Coronary artery (tissue), 2 donors: ENCODE data around the gene UMODL1.

Experiments
- DNase-seq: peaks from one replicate; pipeline ENCODE4 v3.0.0-alpha.2; 2017; ENCODE audit warnings: low spot score
- H3K27ac ChIP-seq, 2 donors: fragments of 200-600 bp; sonication (generic); one replicate each; pipeline ENCODE4 v1.5.1; 2016 to 2019
- H3K4me3 ChIP-seq: fragments of 200-600 bp; sonication (generic); 2 replicates; pipeline ENCODE4 v1.5.1; 2016; ENCODE audit warnings: mild to moderate bottlenecking, moderate library complexity
- TF ChIP-seq, protein P1 (sequence below): fragments of 200-600 bp; sonication (generic); IDR thresholded peaks from one replicate; pipeline ENCODE4 v1.5.1; 2019; ENCODE audit warnings: antibody characterized with exemption

Gene UMODL1

GRCh38 chr21:42132183-42132582 is 61.1 kb downstream of the UMODL1 start:
- H3K4me3 ChIP-seq: no peak overlapping the region
- no peak overlapping the region for H3K27ac ChIP-seq
- TF ChIP-seq, protein P1, sequence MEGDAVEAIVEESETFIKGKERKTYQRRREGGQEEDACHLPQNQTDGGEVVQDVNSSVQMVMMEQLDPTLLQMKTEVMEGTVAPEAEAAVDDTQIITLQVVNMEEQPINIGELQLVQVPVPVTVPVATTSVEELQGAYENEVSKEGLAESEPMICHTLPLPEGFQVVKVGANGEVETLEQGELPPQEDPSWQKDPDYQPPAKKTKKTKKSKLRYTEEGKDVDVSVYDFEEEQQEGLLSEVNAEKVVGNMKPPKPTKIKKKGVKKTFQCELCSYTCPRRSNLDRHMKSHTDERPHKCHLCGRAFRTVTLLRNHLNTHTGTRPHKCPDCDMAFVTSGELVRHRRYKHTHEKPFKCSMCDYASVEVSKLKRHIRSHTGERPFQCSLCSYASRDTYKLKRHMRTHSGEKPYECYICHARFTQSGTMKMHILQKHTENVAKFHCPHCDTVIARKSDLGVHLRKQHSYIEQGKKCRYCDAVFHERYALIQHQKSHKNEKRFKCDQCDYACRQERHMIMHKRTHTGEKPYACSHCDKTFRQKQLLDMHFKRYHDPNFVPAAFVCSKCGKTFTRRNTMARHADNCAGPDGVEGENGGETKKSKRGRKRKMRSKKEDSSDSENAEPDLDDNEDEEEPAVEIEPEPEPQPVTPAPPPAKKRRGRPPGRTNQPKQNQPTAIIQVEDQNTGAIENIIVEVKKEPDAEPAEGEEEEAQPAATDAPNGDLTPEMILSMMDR: no peak
- DNase-seq: no peak

- no peak for DNase-seq
- H3K4me3 ChIP-seq: no peak overlapping the region
- TF ChIP-seq, protein P1: no peak
- no peak overlapping the region for H3K27ac ChIP-seq
Observed at GRCh38 chr21:42133131-42133530, 62.0 kb downstream of the UMODL1 start.

- Histone ChIP-seq H3K27ac (no peak overlapping the region), H3K4me3 (no peak overlapping the region)
- TF ChIP-seq, protein P1: no peak
- DNase-seq: no peak
Observed at GRCh38 chr21:42135386-42136052, 64.4 kb downstream of the UMODL1 start.

DNA sequence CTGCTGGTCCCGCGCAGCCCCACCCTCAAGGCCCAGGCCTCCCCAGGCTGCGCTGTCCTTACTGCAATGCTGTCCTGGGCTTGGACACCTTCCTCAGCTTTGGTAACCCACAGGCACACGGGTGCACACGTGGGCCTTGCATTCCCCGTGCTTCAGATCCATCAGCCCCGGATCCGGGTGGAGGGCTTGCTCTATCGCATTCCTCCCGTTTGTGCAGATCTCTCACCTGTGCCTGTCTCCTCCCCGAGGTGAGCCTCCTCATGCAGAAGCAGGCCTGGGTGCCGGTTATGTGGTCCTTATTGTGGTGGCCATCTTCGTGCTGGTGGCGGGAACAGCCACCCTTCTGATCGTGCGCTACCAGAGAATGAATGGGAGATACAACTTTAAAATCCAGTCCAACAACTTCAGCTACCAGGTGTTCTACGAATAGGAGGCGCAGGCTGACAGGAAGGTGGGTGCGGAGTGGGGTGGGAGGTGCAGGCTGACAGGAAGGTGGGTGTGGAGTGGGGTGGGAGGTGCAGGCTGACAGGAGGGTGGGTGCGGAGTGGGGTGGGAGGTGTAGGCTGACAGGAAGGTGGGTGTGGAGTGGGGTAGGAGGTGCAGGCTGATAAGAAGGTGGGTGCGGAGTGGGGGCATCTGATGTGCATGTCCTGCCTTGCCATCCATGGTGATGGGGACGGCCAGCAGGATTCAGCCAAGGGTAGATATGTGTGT is 66.2 kb downstream of the UMODL1 start:
- DNase-seq: no peak
- H3K4me3 ChIP-seq: no peak overlapping the region
- TF ChIP-seq, protein P1: no peak
- no peak overlapping the region for H3K27ac ChIP-seq

GRCh38 chr21:42140196-42140934 is 69.2 kb downstream of the UMODL1 start:
- Histone ChIP-seq H3K4me3 (no peak overlapping the region), H3K27ac (no peak overlapping the region)
- DNase-seq: no peak
- TF ChIP-seq, protein P1: no peak

- Histone ChIP-seq H3K4me3 (no peak overlapping the region), H3K27ac (no peak overlapping the region)
- TF ChIP-seq, protein P1: no peak
- no peak for DNase-seq
Observed at GRCh38 chr21:42141643-42142042, 70.5 kb downstream of the UMODL1 start.
